Psoas muscle (tissue), 8 donors: ENCODE data around the gene ACY1. TPM values are rescaled to one million over a fixed set of nuclear protein-coding genes. Genes with fewer than 3 reads are reported as not detected.
"Not testable (repeated sequence)": the region's sequence is repeated elsewhere in the genome, so short reads cannot be mapped to it uniquely, and the experiment has no call there.

ENCODE experiments used
- ATAC-seq, 4 donors: fragments of 200-7000 bp; cut with Tn5 transposase; one replicate each; pipeline ENCODE4 v1.9.1; 2020; ENCODE audit warnings: moderate library complexity in 3 of 4, mild to moderate bottlenecking in 2 of 4
- DNase-seq, 2 donors: peaks; one replicate each; pipeline ENCODE4 v3.0.0-alpha.2; 2020
- H3K27ac ChIP-seq: fragments of 200-600 bp; one replicate; pipeline ENCODE4 v1.8.0; 2022
- H3K27me3 ChIP-seq, 3 donors: fragments of 200-600 bp in 1 of 3; one replicate each; pipeline versions ENCODE4 v1.6.1 to v1.8.0; 2013 to 2022; ENCODE audit warnings: low read length in 2 of 3, mild to moderate bottlenecking in 2 of 3, moderate library complexity in 1 of 3; ENCODE audit not compliant: insufficient read depth in 3 of 3
- H3K36me3 ChIP-seq, 2 donors: fragments of 200-600 bp in 1 of 2; one replicate each; pipeline versions ENCODE4 v1.6.1 to v1.8.0; 2013 to 2022; ENCODE audit warnings: low read depth in 1 of 2, mild to moderate bottlenecking in 1 of 2, moderate library complexity in 1 of 2; ENCODE audit not compliant: insufficient read depth in 1 of 2
- H3K4me1 ChIP-seq: fragments of 200-600 bp; one replicate; pipeline ENCODE4 v1.8.0; 2022
- H3K4me3 ChIP-seq: fragments of 200-600 bp; one replicate; pipeline ENCODE4 v1.8.0; 2022; ENCODE audit warnings: mild to moderate bottlenecking
- H3K9me3 ChIP-seq: fragments of 200-600 bp; one replicate; pipeline ENCODE4 v1.8.0; 2022
- WGBS, 3 donors: extraction: QIAGEN DNeasy Blood & Tissue Kit; methylation state at CpG; one replicate each; pipeline versions ENCODE4 v1.1.6 to v1.1.7; 2013; 5-methylcytosine and 5-hydroxymethylcytosine counted together
- intact Hi-C, 2 donors: fragments of 100-400 bp; cut with DNase I; formaldehyde crosslinking; loops; one replicate each; pipeline versions ENCODE4 v1.11.0 to v1.14.2; 2022
- polyA plus RNA-seq, 3 donors: library from polyadenylated mRNA; stranded (reverse); fragments of 200-250 nt; gene quantifications; one replicate each; pipeline ENCODE4 v1.2.3, GENCODE V29; 2013
- total RNA-seq, 4 donors: library from RNA; stranded (reverse); fragmentation: NEBNext Ultra II Directional in 2 of 4; extraction: Animal tissue kit (Norgen Biotek cat#: 25700) in 2 of 4; gene quantifications; one replicate each; pipeline versions ENCODE4 v1.2.1 to v1.2.4, GENCODE V29; 2021 to 2023
- TF ChIP-seq, protein P1 (sequence below): fragments of 200-600 bp; IDR thresholded peaks from one replicate; pipeline ENCODE4 v1.8.0; 2022; ENCODE audit warnings: antibody characterized with exemption
- donor health status: healthy with polysubstance abuse.
- donor health status: DM: no; HTN: no; CAD: no; lungs with moderate emphysema.
- donor health status: Bipolar disorder and iron deficiency.
- donor health status: healthy.
- donor health status: DM: yes; HTN: yes; CAD: no.
- donor health status: DM: no; HTN: no; CAD: no.
- donor health status: DM: no; HTN: no; CAD: no.
- donor health status: DM: yes; HTN: yes; CAD: no.

ACY1 gene
- total and polyA plus RNA-seq, 7 donors = 19.9 to 59.3 (median 37.6) TPM

- H3K9me3 ChIP-seq = no peaks in the 10 kb centered on the region
- intact Hi-C loops = no loop called here
- ATAC-seq = no peak
- H3K4me1 ChIP-seq = peaks cover 35% of the 10 kb centered on the region
- H3K27ac ChIP-seq = no peak overlapping the region
- no peak overlapping the region for H3K4me3 ChIP-seq
- H3K27me3 ChIP-seq = no peaks in the 10 kb centered on the region
- TF ChIP-seq, protein P1, sequence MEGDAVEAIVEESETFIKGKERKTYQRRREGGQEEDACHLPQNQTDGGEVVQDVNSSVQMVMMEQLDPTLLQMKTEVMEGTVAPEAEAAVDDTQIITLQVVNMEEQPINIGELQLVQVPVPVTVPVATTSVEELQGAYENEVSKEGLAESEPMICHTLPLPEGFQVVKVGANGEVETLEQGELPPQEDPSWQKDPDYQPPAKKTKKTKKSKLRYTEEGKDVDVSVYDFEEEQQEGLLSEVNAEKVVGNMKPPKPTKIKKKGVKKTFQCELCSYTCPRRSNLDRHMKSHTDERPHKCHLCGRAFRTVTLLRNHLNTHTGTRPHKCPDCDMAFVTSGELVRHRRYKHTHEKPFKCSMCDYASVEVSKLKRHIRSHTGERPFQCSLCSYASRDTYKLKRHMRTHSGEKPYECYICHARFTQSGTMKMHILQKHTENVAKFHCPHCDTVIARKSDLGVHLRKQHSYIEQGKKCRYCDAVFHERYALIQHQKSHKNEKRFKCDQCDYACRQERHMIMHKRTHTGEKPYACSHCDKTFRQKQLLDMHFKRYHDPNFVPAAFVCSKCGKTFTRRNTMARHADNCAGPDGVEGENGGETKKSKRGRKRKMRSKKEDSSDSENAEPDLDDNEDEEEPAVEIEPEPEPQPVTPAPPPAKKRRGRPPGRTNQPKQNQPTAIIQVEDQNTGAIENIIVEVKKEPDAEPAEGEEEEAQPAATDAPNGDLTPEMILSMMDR = no peak
- WGBS, 3 donors = 43 to 55% (median 52%) methylated on average over 11 of the region's 11 CpGs
- DNase-seq = no peak
- no peaks in the 10 kb centered on the region for H3K36me3 ChIP-seq
Measured at GRCh38 chr3:52032702-52033408, 49.5 kb downstream of the ACY1 start.

GRCh38 chr3:52033748-52034147 lies 50.4 kb downstream of the ACY1 start:
- intact Hi-C loops, H3K27ac ChIP-seq, H3K27me3 ChIP-seq, H3K36me3 ChIP-seq, ATAC-seq, DNase-seq, H3K9me3 ChIP-seq, H3K4me3 ChIP-seq: not testable (repeated sequence)
- WGBS, 3 donors = 93 to 99% (median 94%) methylated on average over 6 of the region's 6 CpGs
- peaks cover 35% of the 10 kb centered on the region for H3K4me1 ChIP-seq

DNA sequence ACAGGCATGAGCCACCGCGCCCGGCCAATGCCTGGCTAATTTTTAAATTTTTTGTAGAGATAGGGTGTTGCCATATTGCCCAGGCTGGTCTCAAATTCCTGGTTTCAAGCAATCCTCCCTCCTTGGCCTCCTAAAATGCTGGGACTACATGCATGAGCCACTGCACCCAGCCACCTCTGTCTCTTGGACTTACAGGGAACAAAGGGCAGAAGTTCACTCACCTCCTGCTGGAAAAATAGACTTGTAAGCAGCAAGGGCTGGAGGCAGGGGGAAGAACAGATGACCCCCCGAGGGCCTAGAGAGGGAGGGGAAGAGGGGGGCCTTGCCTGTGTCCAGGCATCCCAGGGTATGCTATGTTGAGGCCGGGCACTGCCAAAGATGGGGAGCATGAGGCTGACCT lies 50.9 kb downstream of the ACY1 start:
- H3K4me3 ChIP-seq = no peak overlapping the region
- no peaks in the 10 kb centered on the region for H3K36me3 ChIP-seq
- intact Hi-C loops = no loop called here
- ATAC-seq (no peak), DNase-seq (no peak)
- TF ChIP-seq, protein P1 = no peak
- H3K4me1 ChIP-seq = peaks cover 31% of the 10 kb centered on the region
- no peaks in the 10 kb centered on the region for H3K27me3 ChIP-seq
- WGBS, 3 donors = 91 to 93% (median 92%) methylated on average over 5 of the region's 5 CpGs
- no peak overlapping the region for H3K27ac ChIP-seq
- H3K9me3 ChIP-seq = no peaks in the 10 kb centered on the region

DNA sequence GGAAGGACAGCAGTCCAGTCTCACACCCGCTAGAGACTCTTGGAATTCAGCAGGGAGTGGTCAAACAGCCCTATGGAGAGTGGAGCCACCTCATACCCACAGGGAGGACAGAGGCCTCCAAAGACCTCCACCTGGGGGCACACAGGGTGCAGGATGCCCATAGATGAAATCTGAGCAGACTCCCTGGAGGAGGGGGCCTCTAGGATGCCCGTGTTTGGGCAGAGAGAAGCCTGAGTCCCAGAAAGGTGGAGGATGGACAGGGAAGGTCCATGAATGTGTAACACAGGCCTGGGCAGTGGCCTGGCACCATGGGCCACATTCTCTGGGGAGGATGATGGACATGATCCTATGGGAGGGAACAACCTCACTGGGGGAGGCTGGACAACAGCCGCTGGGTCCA lies 51.3 kb downstream of the ACY1 start:
- TF ChIP-seq, protein P1 = no peak
- DNase-seq = no peak

DNA sequence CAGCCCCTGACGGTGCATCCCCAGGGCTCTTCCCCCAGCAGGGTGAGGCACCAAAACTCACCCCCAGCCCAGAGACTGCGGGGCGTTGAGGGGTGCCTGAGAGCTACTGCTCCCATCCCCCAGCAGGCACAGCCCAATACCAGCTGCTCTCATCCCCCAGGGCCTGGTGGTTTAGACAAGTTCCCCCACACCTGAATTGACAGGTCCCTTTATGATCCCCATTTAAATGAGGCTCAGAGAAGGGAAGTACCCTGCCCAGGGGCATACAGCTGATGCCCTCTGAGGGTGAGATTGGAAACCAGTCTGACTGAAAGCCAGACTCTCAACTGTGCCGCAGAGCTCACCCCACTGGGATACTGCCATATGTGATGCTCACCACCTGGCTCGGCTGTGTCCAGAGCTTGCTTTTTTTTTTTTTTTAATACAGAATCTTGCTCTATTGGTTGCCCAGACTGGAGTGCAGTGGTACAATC lies 52.9 kb downstream of the ACY1 start:
- H3K4me1 ChIP-seq = peaks cover 29% of the 10 kb centered on the region
- no peak overlapping the region for H3K27ac ChIP-seq
- no peaks in the 10 kb centered on the region for H3K27me3 ChIP-seq
- no peak overlapping the region for H3K4me3 ChIP-seq
- ATAC-seq = no peak
- no peaks in the 10 kb centered on the region for H3K36me3 ChIP-seq
- TF ChIP-seq, protein P1 = no peak
- DNase-seq = no peak
- 70 to 89% (median 73%) methylated on average over 5 of the region's 5 CpGs for WGBS, 3 donors
- H3K9me3 ChIP-seq = no peaks in the 10 kb centered on the region
- intact Hi-C loops = no loop called here

More for the DNA sequence above, 51.3 kb downstream of the ACY1 start:
- Histone ChIP-seq H3K27me3 (no peaks in the 10 kb centered on the region), H3K4me3 (no peak overlapping the region), H3K4me1 (peaks cover 29% of the 10 kb centered on the region), H3K9me3 (no peaks in the 10 kb centered on the region), H3K36me3 (no peaks in the 10 kb centered on the region), H3K27ac (no peak overlapping the region)
- ATAC-seq = no peak
- intact Hi-C loops = no loop called here
- 85 to 93% (median 87%) methylated on average over 3 of the region's 3 CpGs for WGBS, 3 donors
